GM08714 (cell line): ENCODE measurements around the gene CBLL1.

Experiments
- H3K4me3 ChIP-seq: fragments of 200-500 bp; sonication (Bioruptor generic); 2 replicates; pipeline ENCODE4 v1.5.1; 2014; ENCODE audit warnings: mild to moderate bottlenecking, low read length, inconsistent platforms
- ZNF274 ChIP-seq: IDR thresholded peaks from 2 replicates; pipeline ENCODE4 v1.6.1; 2012; ENCODE audit warnings: mild to moderate bottlenecking, low read depth, low read length

The CBLL1 gene, protein sequence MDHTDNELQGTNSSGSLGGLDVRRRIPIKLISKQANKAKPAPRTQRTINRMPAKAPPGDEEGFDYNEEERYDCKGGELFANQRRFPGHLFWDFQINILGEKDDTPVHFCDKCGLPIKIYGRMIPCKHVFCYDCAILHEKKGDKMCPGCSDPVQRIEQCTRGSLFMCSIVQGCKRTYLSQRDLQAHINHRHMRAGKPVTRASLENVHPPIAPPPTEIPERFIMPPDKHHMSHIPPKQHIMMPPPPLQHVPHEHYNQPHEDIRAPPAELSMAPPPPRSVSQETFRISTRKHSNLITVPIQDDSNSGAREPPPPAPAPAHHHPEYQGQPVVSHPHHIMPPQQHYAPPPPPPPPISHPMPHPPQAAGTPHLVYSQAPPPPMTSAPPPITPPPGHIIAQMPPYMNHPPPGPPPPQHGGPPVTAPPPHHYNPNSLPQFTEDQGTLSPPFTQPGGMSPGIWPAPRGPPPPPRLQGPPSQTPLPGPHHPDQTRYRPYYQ

DNA sequence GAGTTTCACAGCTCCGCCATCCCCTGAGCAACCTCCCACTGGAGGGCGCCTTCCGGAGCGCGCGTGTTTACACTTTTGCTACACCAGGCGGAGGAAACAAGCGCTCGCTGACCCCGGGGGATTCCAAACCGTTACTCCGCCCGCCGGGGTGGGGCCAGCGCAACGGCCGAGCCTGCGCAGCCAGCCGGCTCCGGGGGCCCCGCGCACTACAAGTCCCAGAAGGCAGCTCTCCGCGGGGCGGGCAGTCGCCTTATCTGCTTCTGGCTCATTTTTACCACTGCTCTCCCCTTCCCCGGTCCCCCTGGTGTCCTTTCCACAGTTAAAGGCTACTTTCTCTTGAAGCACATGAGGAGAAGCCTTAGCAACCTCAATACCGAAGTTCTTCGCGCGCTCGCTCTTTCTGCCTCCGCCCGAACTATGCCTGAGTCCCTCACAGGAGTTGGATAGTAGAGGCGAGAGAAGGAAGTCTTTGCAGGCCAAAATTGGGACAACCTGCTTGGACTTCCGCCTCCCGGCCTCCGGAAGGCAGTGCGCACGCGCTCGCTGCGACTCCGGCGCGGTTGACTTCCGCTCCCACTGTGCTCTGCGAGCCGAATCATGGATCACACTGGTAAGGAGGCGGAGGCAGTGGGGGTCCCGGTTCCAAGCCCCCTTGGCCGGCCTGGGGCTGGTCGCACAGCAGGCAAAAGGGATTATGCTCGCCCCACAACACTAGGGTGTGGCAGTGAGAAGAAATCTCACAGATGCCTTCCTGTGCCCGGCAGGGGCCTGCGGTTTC, at the start of gene CBLL1:
CBLL1 (plus strand) TSS at position 576 of the 778 bp plus-strand sequence; CDS start at position 598, 22 bp downstream.
- no peak for TF ChIP-seq ZNF274

DNA sequence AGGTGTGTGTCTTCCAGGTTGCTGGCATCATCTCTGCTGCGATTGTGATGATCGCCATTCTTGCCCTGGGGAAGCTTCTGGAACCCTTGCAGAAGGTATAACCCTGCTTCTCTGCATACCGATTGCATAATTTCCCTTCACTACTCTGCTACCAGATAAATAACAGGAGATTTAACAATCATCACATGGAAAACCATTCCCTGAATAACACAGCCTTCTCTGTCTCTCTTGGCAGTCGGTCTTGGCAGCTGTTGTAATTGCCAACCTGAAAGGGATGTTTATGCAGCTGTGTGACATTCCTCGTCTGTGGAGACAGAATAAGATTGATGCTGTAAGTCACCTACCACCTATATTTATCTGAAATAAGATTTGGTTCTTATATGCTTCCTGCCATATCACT, 49.6 kb upstream of the CBLL1 start:
- TF ChIP-seq ZNF274, result no peak
- H3K4me3 ChIP-seq, result no peak overlapping the region

More for the DNA sequence above, at the start of gene CBLL1:
- peak within 1 kb of the TSS; percentile 95 for H3K4me3 ChIP-seq

DNA sequence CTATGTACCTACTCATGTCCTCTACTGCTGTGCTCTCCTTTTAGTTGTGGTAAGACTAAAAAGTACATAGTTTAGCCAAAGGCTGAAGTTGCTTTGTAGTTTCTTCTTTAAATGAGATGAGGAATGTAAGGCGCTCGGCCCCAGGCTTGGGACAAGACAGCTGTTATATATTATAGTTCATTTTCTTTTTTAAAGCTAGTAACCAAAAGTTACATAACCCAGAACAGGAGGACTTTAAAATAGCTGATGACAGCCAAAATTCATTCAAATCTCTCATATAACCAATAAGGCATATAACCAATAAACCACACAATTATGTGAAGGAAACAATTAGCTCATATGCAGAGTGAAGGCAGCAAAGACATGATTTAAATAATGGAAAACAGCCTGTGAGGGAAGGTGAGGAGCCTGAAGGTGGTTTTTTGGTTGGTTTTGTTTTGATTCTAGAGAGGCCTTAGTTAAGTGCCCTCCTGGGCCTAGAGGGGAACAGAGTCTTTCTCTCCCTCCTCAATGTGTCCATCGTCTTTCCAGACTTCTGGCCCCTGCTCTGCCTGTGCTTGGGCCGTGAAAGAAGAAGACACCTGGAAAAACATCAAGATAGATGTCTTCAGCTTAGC, 47.5 kb upstream of the CBLL1 start:
- no peak overlapping the region for H3K4me3 ChIP-seq
- no peak for TF ChIP-seq ZNF274

DNA sequence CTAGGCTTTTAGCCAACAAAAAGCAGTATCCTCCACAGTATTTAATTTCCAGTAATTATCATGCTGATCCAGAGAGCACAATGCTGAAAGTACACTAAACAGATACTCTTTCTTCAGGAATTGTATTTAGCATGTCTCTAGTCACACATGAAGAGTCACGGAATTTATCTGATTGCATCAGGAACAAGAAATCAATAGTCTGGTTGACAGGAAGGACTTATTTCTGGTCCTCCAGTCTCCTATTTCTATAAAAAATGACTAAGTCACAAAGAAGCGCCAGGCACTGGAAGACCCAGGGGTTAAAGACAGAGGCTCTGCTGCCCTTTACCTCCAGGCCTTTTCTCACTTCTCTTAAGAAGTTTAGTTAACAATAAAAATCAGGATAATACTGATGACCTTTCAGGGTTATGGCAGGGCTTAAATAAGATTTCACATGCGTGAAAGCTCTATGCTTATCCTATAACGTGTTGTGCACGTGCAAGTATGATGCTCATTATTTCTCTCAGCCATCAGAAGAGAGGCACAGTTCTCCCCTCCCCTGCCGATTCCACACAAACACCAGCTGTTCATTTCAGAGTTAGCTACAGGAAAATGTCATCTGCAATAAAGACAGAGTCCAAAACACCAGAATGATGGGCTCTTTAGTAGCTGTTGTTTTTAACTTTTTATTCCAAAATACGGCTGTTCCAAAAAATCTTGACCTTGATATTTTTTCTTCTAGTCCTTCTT, 46.5 kb upstream of the CBLL1 start:
- H3K4me3 ChIP-seq, result no peak overlapping the region
- no peak for TF ChIP-seq ZNF274

DNA sequence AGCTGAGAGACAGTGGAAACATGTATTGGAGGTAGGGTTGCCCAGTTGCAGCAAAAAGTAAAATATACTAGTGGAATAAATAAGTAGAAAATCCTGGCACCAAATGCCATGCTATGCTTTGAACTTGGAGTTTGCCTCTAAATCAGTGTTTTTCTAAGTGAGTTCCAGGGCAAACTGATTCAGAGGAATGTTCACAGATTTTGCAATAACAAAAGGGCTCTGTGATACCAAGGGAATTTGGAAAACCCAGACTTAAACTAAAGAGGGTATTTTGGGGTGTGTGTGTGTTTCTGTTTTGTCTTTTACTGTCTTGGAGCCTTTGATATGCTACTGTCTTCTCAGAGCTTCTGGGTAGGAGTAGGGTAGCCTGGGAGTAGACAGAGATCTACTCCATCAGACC, 43.4 kb upstream of the CBLL1 start:
- no peak overlapping the region for H3K4me3 ChIP-seq
- no peak for TF ChIP-seq ZNF274

DNA sequence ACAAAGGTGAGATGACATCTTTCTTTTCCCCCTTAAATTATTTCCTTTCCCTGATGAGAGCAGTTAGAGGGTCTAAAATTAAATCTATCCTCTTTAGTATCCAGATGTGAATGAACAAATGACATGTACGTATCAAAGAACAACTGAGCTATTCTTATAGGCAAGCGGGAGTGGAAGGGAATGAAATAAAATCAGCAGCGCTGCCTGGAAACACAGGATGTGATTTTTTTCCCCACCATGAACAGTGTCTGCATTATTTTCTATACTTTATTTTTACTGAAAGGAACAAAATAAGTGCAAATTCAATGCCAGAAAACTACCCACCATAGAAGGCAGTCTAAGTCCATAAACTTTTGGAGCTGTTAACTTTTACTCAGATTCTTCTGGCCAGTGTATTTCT, 42.8 kb upstream of the CBLL1 start:
- H3K4me3 ChIP-seq, result no peak overlapping the region
- no peak for TF ChIP-seq ZNF274

DNA sequence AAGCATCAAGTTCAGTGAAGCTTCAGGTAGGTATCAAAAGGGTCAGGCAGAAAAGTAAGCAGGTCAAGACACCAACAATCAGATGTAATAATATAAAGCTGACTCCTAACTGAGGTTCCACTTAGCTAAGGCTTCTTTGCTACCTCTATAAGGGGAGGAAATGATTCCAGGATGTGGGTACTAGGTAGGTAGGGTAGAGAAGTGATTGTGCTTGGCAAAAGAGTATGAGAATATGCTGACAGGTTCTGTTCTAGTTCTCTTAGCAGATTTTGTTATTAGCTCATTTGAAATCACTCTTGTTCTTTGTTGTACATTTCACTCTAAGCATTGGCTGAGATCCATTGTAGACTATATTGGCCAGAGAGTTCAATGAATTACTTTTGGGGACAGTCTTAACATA, 40.7 kb upstream of the CBLL1 start:
- TF ChIP-seq ZNF274, result no peak
- H3K4me3 ChIP-seq, result no peak overlapping the region

DNA sequence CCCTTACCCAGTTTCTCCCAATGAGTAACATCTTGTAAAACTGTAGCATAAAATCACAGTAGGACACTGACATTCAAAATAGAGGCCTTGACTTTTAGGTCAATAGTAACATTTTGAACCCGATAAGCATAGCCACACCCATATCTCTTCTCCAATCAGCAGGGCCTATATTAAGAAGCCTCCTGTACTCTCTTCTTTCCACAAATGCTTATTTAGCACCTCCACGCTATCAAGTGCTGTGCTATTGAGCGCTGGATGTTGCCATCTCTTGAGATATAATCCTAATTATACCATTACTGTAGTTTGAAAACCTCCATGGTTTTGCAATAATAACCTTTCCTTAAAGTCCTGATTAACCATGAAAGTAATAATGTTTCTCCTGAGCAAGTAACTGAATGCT, 40.1 kb upstream of the CBLL1 start:
- H3K4me3 ChIP-seq, result no peak overlapping the region
- no peak for TF ChIP-seq ZNF274

DNA sequence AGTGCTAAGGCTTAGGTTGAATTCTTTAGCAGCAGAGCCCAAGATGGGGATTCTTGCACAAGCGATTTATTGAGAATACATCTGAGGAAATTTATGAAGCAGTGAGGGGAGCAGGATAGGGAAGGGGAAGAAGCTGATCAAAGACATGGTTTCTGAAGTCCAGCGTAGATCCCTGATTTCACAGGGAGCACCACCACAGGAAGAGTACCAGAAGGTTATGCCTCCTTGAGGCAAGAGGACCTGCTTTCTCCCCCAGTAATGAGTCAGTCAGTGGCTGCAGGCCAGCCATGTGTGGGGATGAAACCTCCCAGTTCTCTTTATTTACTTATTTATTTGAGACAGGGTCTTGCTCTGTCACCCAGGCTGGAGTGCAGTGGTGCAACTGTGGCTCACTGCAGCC, 35.0 kb upstream of the CBLL1 start:
- no peak for TF ChIP-seq ZNF274
- H3K4me3 ChIP-seq, result no peak overlapping the region

DNA sequence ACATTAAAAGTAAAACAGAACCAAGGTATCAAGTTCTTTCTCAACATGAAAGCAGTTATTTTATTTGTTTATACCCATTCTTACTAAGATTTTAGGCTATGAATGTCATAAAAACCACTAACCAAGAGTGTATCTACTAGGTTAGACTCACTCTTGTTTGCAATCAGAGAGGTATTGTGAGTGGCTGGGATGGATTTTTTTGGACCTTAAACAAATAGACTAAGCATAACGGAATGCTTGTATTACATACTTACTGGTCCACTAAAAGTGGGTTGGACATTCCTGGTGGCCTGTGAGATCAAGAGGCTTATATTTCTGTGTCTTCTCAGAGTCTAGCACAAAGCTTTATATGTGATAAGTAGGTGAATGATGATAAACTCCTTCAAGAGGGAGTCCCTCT, 32.6 kb upstream of the CBLL1 start:
- no peak for TF ChIP-seq ZNF274

DNA sequence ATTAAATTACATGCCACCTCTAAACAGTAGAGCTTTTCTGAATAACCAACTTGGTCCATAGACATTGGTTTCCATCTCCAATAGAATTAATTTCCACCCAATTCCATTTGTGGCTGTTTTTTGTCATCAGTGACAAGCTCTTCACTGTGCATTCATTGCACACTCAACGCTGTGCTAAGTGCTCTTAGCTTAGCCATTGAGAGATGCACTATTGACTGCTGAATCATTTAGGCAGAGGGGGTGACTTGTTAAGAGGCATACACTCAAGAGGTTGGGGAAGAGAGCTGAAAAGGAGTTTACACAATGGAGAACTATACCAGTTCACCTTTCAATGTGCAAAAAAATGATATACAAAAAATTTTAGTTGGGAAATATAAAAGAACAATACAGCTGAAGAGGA, 31.9 kb upstream of the CBLL1 start:
- no peak overlapping the region for H3K4me3 ChIP-seq
- no peak for TF ChIP-seq ZNF274

More for the DNA sequence above, 32.6 kb upstream of the CBLL1 start:
- no peak overlapping the region for H3K4me3 ChIP-seq

DNA sequence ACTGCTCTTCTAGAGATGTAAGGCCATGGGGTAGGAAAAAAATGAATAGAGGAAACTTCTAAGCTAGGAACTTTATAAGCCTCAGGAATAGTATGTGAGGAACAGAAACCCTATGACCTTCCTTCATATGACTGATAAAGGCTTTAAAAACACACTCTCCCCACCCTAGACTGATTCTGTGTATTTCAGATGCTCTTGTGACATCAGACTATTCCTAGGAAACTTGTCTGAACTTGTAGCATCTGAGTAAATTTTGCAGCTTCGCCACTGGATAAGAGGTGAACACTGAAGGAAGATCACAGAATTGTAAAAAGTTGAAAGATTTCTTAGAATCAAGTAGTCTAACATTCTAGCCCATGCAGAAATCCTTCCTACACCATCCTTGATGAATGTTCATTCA, 31.0 kb upstream of the CBLL1 start:
- TF ChIP-seq ZNF274, result no peak
- H3K4me3 ChIP-seq, result no peak overlapping the region

DNA sequence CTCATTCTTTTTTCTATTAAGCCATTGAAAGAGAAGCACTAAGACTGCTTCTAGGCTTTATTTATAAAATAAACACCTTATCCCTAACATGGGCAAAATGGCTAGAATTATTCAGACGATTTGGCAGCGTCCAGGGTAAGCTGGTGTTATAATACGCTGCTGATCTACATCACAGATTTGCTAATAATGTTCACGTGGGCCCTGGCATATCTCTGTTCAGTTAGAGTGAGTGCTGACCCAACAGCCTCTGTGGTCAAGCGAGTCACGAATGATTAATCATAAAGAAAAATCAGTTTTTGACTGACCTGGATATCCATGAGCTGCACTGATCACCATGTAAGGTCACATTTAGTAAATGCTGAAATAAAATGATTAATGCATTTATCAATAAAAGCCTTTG, 28.4 kb upstream of the CBLL1 start:
- TF ChIP-seq ZNF274, result no peak
- no peak overlapping the region for H3K4me3 ChIP-seq
